Neuron (in vitro differentiated cells): Measurements from ENCODE around the gene GPATCH1.

ENCODE experiments used
- H2AFZ ChIP-seq: one replicate; pipeline ENCODE4 v1.6.1; 2013; ENCODE audit warnings: low read depth, mild to moderate bottlenecking, inconsistent platforms, low read length, moderate library complexity
- H3K27me3 ChIP-seq: one replicate; pipeline ENCODE4 v1.6.1; 2013; ENCODE audit warnings: low read length; ENCODE audit not compliant: insufficient read depth
- H3K36me3 ChIP-seq: one replicate; pipeline ENCODE4 v1.6.1; 2013; ENCODE audit warnings: low read length; ENCODE audit not compliant: insufficient read depth
- H3K4me1 ChIP-seq: one replicate; pipeline ENCODE4 v1.6.1; 2013; ENCODE audit warnings: low read length; ENCODE audit not compliant: insufficient read depth
- H3K4me3 ChIP-seq: 2 replicates; pipeline ENCODE4 v1.5.1; 2013; ENCODE audit warnings: mild to moderate bottlenecking, low read length, moderate library complexity
- H3K9me3 ChIP-seq: one replicate; pipeline ENCODE4 v1.6.1; 2013; ENCODE audit warnings: low read length

The GPATCH1 gene

DNA sequence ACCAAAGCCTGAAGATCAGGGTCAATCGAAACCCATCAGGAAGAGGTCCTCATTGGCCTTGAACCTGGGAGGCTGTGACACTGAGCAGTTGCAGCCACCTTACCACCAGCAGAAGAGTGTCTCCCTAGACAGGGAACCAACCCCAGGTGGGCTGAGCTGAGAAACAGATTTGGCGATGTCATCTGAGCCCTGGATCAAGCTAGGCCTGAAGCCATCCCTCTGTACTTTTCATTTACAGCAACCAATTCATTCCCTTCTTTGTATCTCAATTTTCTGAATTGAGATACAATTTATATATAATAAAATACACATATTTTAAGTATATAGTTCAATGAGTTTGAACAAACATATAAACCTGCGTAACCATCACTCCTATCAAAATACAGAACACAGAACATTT lies 30.9 kb upstream of the GPATCH1 start:
- Histone ChIP-seq H3K36me3 (no peaks in the 10 kb centered on the region), H2AFZ (no peak overlapping the region), H3K9me3 (peaks cover 2% of the 10 kb centered on the region), H3K4me3 (no peak overlapping the region), H3K27me3 (no peaks in the 10 kb centered on the region), H3K4me1 (no peaks in the 10 kb centered on the region)

DNA sequence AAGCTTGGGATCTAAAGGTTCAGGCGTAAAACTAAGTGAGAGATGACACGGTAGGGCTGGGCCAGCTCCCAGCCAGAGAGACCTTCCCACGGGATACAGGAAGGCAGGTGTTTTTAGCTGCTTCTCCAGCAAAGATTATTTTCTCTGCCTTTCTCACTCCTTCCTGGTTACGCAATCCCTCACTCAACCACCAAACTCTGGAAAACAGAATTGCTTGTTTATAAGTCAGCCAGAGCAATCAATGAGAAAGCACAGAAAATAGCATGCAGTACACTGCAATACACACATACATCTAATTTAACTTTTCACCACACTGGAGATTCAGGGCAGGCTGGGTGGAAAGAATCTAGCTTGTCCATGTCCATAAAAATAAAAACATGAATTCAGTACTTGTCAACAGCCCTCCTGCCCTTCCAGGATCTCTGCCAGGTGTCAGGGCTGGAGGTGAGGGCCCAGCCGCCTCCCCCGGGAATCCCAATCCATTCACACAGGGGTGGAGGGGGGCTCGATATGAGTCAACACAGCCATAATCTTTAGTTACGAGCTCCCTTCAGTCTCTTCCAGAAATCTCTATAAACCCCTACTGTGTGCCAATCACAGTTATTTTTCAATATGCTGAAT lies 28.5 kb upstream of the GPATCH1 start:
- peaks cover 2% of the 10 kb centered on the region for H3K9me3 ChIP-seq
- no peak overlapping the region for H2AFZ ChIP-seq
- no peaks in the 10 kb centered on the region for H3K27me3 ChIP-seq
- H3K4me1 ChIP-seq, result peaks cover 3% of the 10 kb centered on the region
- H3K36me3 ChIP-seq, result no peaks in the 10 kb centered on the region
- H3K4me3 ChIP-seq, result no peak overlapping the region

DNA sequence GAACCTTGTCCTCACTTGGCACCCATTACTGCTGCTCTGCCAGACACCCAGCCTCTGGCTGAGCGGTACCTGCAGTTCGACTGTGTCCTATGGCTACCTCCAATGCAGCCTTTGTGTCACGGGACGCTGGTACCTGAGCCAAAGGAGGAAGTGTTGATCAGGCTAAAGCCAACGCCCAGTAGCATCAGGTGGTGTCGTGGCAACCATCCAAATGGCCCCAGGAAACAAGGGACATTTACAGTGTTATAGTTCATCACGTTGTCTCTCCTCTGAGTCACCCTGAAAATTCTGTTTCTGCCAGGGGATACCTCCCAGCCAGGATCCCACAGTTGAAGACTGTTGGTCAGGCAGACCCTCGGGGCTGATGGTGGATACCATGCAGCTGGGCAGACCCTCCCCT lies 26.4 kb upstream of the GPATCH1 start:
- Histone ChIP-seq H3K36me3 (no peaks in the 10 kb centered on the region), H3K4me3 (no peak overlapping the region), H2AFZ (no peak overlapping the region), H3K27me3 (no peaks in the 10 kb centered on the region), H3K9me3 (peaks cover 2% of the 10 kb centered on the region), H3K4me1 (peaks cover 3% of the 10 kb centered on the region)

DNA sequence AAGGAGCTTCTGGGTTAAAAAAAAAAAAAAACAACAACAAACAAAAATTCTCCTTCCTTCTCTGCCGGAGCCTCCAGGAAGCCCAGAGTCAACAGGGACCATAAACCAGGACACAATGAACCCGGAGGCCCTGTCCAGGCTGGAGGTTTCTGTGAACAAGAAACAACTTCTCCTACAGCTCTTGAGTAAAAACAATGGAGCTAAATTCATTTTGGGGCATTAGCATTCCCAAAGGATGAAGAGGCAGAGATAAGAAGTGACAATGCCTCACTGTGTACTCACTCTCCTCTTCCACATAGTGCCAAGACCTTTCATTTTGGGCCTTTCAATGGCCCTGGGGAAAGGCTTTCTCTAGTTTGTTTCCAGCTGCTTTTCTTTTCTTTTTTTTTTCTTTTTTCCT lies 25.3 kb upstream of the GPATCH1 start:
- Histone ChIP-seq H2AFZ (no peak overlapping the region), H3K9me3 (no peaks in the 10 kb centered on the region), H3K27me3 (no peaks in the 10 kb centered on the region), H3K36me3 (no peaks in the 10 kb centered on the region), H3K4me1 (peaks cover 3% of the 10 kb centered on the region), H3K4me3 (no peak overlapping the region)

DNA sequence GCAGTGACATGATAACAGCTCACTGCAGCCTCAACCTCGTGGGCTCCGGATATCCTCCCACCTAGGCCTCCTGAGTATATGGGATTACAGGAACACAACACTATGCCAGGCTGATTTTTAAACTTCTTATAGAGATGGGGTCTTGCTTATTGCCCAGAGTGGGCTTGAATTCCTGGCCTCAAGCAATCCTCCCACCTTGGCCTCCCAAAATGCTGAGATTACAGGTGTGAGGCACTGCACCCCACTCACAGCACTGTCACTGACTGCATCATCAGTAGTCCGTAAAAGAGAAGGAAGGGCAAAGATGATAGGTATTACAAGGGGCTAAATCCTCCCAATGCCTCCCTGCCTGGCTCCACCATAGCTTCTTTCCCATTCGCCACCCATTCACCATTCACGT lies 20.4 kb upstream of the GPATCH1 start:
- peaks cover 11% of the 10 kb centered on the region for H3K4me1 ChIP-seq
- no peaks in the 10 kb centered on the region for H3K9me3 ChIP-seq
- H3K4me3 ChIP-seq, result no peak overlapping the region
- no peaks in the 10 kb centered on the region for H3K27me3 ChIP-seq
- H2AFZ ChIP-seq, result no peak overlapping the region
- no peaks in the 10 kb centered on the region for H3K36me3 ChIP-seq

DNA sequence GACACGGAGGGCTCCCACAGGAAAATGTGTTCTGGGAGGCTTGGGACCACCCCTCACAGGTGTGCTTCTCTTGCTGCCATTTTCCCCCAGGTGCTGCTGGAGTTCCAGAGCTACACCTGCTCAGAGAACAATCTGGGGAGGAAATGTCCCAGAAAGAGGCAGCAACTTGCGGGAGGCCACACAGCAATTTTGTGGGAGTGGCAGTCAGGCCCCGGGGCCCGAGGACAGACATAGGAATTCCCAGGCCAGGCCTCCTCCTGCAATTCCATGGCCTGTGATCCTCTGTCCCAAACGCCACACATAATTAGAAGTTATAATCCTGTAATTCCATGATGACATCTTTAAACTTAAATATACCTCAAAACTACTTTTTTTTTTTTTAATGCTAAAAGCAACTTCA lies 18.1 kb upstream of the GPATCH1 start:
- H3K9me3 ChIP-seq, result peaks cover 2% of the 10 kb centered on the region
- no peaks in the 10 kb centered on the region for H3K27me3 ChIP-seq
- peak overlapping the region; percentile 82 for H3K4me3 ChIP-seq
- H3K36me3 ChIP-seq, result no peaks in the 10 kb centered on the region
- peaks cover 8% of the 10 kb centered on the region for H3K4me1 ChIP-seq
- H2AFZ ChIP-seq, result no peak overlapping the region

DNA sequence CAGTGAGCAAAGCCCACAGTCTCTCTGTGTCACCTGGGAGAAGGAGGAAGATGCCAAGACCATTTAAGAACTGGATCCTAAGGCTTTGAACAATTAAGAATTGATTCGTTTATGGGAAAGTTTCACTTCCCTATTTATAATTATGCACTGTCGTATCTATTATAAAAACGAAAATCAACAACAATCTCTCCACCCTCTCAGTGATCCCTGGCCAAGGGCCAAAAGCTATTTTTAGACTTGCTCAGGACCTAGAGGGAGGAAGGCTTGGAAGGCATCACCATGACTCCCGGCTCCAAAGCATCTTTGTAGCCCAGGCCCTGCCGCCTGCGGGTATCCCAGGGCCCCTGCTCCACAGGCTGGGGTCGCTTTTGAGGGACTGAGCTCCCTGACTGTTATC lies 17.6 kb upstream of the GPATCH1 start:
- Histone ChIP-seq H3K27me3 (no peaks in the 10 kb centered on the region), H3K9me3 (peaks cover 2% of the 10 kb centered on the region), H2AFZ (no peak overlapping the region), H3K4me3 (peak overlapping the region; percentile 82), H3K4me1 (peaks cover 8% of the 10 kb centered on the region), H3K36me3 (no peaks in the 10 kb centered on the region)

DNA sequence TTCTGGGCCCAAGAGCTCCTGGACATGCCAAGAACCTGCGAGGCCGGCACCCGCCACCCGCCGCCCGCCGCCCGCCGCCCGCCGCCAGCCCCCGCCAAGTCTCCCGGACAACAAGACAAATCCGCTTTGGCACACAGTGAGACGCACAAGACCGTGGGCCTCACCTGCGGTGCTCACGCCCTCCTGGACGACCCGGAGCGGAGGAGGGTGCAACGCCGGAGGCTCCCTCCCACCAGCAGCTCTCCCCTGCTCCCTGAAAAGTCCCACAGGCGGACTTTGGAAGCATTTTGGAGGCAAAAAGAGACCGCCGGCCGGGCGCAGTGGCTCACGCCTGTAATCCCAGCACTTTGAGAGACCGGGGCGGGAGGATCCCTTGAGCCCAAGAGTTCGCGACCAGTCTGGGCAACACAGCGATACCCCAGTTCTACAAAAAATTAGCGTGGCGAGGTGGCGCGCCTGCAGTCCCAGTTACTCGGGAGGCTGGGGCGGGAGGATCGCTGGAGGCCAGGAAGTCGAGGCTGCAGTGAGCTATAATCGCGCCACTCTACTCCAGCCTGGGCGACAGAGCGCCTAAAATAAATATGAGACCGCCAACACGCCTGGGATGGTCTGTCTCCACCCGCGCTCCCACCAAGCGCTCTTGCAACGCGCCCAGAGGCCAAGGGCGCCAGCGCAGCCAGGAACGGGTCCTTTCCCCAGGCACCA lies 17.1 kb upstream of the GPATCH1 start:
- peaks cover 8% of the 10 kb centered on the region for H3K4me1 ChIP-seq
- H3K36me3 ChIP-seq, result no peaks in the 10 kb centered on the region
- H3K27me3 ChIP-seq, result no peaks in the 10 kb centered on the region
- peak overlapping the region; percentile 82 for H3K4me3 ChIP-seq
- peak overlapping the region; percentile 52 for H2AFZ ChIP-seq
- peaks cover 2% of the 10 kb centered on the region for H3K9me3 ChIP-seq

DNA sequence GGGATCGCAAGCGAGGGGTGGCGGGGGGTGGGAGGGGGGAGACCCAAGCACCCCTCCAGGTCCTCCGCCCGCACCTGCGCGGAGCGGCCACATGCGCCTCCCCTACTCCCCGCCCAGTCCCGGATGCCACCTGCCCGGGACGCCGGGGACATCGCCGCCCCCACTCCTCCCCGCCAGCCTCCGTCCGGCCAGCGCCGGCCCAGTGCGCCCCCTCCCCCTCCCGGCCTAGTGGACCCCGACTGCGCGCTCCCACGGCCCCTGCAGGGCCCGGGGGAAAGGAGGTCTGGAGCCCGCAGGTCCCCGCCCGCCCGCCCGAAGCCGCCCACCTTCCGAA lies 16.6 kb upstream of the GPATCH1 start:
- H3K4me1 ChIP-seq, result peaks cover 8% of the 10 kb centered on the region
- H3K36me3 ChIP-seq, result no peaks in the 10 kb centered on the region
- peak overlapping the region; percentile 52 for H2AFZ ChIP-seq
- H3K4me3 ChIP-seq, result peak overlapping the region; percentile 82
- peaks cover 2% of the 10 kb centered on the region for H3K9me3 ChIP-seq
- H3K27me3 ChIP-seq, result no peaks in the 10 kb centered on the region

DNA sequence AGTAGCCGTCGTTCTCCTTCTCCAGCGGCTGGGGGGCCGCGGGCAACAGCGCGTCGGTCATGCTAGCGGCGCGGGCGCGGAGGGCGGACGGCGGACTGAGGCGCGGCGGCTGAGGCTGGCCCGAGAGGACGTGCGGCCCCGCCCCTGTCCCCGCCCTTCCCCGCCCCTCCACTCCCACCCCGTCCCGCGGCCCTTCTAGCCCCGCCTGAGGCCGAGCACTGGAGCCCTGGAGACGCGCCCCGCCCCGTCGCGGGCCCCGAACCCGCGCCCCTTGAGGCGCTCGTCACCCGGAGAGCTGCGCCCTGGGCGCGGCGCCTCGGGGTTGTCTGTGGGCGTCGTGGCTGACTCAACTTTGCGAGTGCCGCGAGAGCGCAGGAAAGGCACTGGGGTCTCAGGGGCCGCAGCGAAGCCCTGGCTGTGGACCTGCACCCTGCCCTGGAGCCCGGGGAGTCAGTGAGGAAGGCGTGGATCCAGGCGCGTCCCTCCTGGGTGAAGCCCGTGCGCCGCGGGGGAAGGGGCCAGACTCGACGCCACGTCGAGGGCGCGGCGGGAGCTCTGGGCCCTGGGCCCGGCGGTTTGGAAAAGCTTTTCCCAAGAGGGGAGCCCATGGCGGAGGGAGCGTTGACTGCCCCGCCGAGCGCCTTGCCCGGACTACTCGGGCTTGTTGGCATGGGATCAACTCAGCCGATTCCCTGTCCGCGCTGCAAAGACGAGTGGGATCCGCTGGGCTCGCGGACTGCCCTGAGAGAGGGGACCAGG lies 16.0 kb upstream of the GPATCH1 start, which contains the start of gene RHPN2:
Gene RHPN2, minus strand, starts transcription at position 97 of the 759 bp plus-strand sequence. Its CDS starts 36 bp downstream, at position 61.
- Histone ChIP-seq H3K4me1 (peaks cover 8% of the 10 kb centered on the region), H3K36me3 (no peaks in the 10 kb centered on the region)

DNA sequence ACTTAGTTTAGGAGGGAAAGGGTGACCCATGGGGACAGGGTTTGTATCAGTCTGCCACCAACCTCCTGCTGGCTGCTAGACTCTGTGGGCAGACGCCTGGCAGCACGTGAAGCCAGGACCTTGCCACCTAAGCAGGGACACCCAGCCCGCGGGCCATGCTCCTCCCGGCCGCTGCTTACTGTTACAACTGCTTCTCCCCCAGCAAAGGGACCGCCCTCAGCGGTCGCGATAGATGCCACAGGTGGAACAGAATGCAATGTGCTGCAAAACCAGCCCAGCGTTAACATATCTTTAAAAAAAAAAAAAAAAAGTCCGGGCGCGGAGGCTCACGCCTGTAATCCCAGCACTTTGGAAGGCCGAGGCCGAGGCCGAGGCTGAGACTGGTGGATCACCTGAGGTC lies 14.4 kb upstream of the GPATCH1 start:
- H3K4me1 ChIP-seq, result peaks cover 8% of the 10 kb centered on the region
- no peak overlapping the region for H3K4me3 ChIP-seq
- no peaks in the 10 kb centered on the region for H3K36me3 ChIP-seq
- no peaks in the 10 kb centered on the region for H3K27me3 ChIP-seq
- peaks cover 2% of the 10 kb centered on the region for H3K9me3 ChIP-seq
- no peak overlapping the region for H2AFZ ChIP-seq

More for the DNA sequence above, 16.0 kb upstream of the GPATCH1 start, which contains the start of gene RHPN2:
- Histone ChIP-seq H3K9me3 (peaks cover 2% of the 10 kb centered on the region), H3K4me3 (peak within 1 kb of the TSS; percentile 82), H2AFZ (peak within 1 kb of the TSS; percentile 62), H3K27me3 (no peaks in the 10 kb centered on the region)

DNA sequence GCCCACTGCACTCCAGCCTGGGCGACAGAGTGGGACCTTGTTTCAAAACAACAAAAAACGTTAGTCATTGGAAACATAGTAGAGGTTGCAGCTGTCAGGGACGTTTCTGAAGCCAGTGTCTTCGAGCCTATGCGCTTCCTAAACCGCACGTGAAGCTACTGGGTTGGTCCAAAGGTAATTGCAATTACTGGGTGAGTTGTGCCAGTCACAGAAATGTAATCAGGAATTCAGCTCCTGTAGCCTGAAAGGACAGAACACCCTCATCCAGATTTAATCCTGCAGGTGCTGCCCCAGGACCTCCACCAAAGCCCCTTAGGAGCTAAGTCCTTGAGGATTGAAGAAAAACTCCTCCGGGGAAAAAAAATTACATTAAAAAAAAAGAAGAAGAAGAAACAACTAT lies 13.9 kb upstream of the GPATCH1 start:
- no peaks in the 10 kb centered on the region for H3K36me3 ChIP-seq
- H3K4me3 ChIP-seq, result no peak overlapping the region
- H3K27me3 ChIP-seq, result no peaks in the 10 kb centered on the region
- H3K9me3 ChIP-seq, result peaks cover 2% of the 10 kb centered on the region
- H2AFZ ChIP-seq, result no peak overlapping the region
- peaks cover 8% of the 10 kb centered on the region for H3K4me1 ChIP-seq

DNA sequence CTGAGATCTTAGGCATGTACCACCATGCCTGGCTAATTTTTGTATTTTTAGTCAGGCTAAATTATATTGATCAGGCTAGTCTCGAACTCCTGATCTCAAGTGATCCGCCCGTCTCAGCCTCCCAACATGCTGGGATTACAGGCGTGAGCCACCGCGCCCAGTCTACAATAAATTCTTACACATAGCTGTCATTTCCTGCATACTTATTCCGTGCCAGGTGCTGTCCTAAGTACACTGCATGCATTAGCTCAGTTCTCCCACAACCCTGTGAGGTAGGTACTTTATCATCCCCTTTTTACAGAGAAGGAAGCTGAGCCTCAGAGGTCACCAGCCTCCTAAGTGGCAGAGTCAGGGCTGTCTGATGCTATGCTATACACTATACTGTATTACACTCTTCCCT lies 9.1 kb upstream of the GPATCH1 start:
- H3K27me3 ChIP-seq, result no peaks in the 10 kb centered on the region

More for the DNA sequence above, 9.1 kb upstream of the GPATCH1 start:
- no peaks in the 10 kb centered on the region for H3K4me1 ChIP-seq
- no peak overlapping the region for H3K4me3 ChIP-seq
- H3K36me3 ChIP-seq, result no peaks in the 10 kb centered on the region
- peaks cover 2% of the 10 kb centered on the region for H3K9me3 ChIP-seq
- H2AFZ ChIP-seq, result no peak overlapping the region
